Stimulated activated CD8-positive, alpha-beta memory T cell treated with anti-CD3 and anti-CD28 coated beads, Interleukin-12 subunit alpha, Interleukin-12 subunit beta, amount 100 ng/mL, for 24 hours (primary cell): Measurements from ENCODE around the gene ZNF132.

Experiments
- DNase-seq: peaks from one replicate; pipeline ENCODE4 v3.0.0-alpha.2; 2020; ENCODE audit errors: extremely low read depth

The ZNF132 gene

DNA sequence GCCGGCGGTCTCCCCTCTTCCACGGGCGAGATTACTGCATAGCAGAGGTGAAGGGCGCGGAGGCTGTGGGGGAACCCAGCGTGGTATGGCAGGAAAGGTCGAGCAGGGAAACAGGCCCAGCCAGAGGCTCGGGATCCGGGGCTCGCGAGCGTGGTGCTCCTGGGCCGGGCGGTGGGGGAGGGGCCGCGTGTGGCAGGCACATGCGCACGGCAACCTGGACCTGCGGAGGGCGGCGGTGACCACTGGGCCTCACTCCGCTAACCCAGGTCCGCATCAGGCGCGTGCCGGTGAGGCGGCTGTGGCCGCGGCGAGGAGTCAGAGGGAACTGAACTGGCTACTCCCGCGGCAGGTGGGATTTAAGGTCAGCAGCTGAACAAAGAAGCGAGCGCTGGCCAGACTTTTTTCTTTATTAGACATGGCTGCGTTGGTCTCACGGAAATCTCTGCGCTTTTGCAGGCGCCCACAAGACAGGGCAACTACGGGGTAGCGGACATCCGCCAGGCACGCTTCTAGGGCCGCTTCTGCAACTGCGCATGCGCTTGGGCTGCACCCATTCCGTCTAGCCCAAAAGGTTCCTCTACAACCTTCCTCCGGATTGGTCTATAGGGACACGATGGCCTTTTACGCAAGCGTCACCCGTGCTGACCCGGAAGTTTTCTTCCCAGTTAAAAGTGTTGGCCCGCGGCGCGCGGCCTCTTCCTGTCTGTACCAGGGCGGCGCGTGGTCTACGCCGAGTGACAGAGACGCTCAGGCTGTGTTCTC lies 53.2 kb downstream of the ZNF132 start, which contains the start of gene RPS5:
TSS of gene RPS5 (plus strand) at position 694 of the 762 bp plus-strand sequence. CDS start 869 bp downstream, outside the sequence.
- peak; percentile 84 for DNase-seq

DNA sequence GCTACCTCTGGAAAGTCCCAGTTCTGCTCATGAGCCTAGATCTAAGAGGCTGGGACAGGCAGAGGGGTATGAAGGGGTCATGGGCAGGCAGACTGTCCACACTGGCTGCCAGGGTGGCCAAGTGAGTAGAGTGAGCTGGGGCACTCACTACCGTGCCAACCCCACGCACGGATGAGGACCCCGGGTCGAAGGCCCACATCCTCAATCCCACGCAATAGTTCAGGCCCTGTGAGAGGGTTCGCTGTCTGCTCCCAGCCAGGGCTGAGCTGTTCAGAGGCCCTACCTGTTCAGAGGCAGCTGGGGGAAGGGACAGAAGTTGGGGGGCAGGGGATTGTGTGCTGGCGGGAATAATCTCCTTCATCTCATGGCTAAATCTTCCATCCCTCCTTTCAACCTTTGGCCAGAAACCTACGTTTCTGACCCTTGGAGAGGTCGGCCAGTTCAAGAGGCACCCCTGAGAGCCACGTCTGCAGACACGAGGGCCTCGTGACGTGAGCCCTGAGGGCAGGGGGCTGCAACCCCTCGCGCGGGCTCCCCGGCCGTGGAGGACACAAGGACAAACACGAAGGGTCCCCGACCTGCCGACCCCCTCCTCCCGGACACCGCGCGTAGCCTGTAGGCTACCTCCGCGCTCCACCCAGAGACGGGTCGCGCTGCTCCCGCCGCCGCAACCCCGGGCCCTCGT lies 53.9 kb downstream of the ZNF132 start:
- no peak for DNase-seq

DNA sequence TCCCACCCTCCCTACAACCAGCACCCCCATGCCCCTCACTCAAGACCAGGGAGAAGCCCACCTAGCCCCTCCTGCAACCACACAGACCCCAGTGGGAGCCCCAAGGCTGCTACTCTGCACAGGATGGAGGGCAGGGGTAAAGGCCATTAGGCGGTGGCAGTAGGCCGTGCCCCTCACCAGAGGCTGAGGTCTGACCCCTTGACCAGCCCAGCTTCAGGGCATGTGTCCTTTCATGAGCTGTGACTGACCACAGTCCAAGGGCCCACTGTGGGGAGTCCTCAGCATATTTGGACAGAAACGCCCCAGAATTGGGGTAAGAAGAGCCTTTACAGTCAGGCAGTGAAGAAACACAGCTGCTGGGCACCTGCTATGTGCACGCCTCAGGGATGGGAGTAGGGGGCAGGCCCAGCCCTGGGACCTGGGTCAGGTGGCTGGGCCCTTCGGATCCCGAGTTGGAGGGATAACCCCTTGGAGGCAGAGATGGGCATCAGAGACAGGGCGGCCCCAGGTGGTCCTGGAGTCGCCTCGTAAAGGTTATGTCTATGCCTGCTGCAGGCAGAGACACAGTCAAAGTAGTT lies 54.6 kb downstream of the ZNF132 start:
- no peak for DNase-seq

DNA sequence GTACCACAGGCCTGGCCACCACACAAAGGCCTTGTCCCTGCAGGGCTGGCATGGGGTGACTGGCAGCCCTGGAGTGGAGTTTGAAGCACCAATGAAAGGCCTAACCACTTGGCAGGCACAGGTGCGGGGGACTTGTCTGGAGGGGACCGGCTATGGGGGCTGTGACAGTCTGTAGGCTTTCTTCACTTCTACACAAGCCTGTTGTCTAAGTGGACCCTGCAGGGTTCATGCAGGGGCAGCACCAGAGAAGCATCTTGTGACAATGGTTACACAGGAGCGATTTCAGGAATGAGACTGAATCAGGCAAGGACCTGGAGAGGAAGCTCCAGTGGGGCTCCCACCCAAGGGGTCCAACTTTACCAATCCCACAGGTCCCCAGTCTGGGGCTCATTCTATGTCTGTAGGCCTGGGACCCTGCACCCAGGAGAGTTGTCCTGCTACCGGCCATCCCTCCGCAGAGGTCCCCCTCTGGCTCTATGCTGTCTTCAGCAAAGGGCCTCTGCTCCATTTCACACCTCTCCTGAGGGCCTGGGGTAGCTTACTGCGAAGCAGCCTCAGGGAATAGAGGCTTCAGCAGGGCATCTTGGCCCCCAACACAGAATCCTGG lies 56.9 kb downstream of the ZNF132 start:
- no peak for DNase-seq
